Transverse colon (tissue), 4 donors: ENCODE results near the gene TADA2A.

Experiments
- CTCF ChIP-seq, 5 experiments: fragments of 200-600 bp in 3 of 5; fragments of 450-650 bp in 2 of 5; sonication (generic) in 3 of 5; IDR thresholded peaks; 1 replicate in 2 of 5; 2 replicates in 3 of 5; pipeline ENCODE4 v1.5.1; 2016 to 2017; ENCODE audit warnings: antibody characterized with exemption in 5 of 5, inconsistent platforms in 3 of 5, mild to moderate bottlenecking in 2 of 5, moderate library complexity in 1 of 5
- POLR2A ChIP-seq: fragments of 450-650 bp; IDR thresholded peaks from one replicate; pipeline ENCODE4 v1.6.1; 2016; ENCODE audit warnings: antibody characterized with exemption, mild to moderate bottlenecking, moderate library complexity
- POLR2AphosphoS5 ChIP-seq, 3 donors: sonication (generic); formaldehyde crosslinking; IDR thresholded peaks; one replicate each; pipeline ENCODE4 v1.6.1; 2016; ENCODE audit warnings: antibody characterized with exemption in 3 of 3

- TF ChIP-seq POLR2A (no peak), CTCF (IDR thresholded peaks at IDR 0.05) (no peak), POLR2AphosphoS5 (IDR thresholded peaks at IDR 0.05) (no peak)
Observed at GRCh38 chr17:37410357-37410756, 3.7 kb downstream of the TADA2A start.
